ENCODE results near the gene NOSTRIN.

Gene NOSTRIN

GRCh38 chr2:168912466-168912865, 110.0 kb downstream of the NOSTRIN start:
- ChIA-PET CTCF (no interaction called here), POLR2A (ENCODE audit: low non-redundant PET) (no interaction called here)
- no peak for DNase-seq (ENCODE audit: low spot score)
- no peak for TF ChIP-seq CTCF (conservative IDR thresholded peaks at IDR 0.05; ENCODE audit: low read depth)
- H3K27ac ChIP-seq: no peak overlapping the region

- ChIA-PET CTCF (interaction anchor here (0.6 kb wide), 2 partner anchors 576 to 632 kb away, joined by 3 read pairs; no protein-coding TSS in a partner anchor), POLR2A (ENCODE audit: low non-redundant PET) (no interaction called here)
- no peak for DNase-seq (ENCODE audit: low spot score)
- H3K27ac ChIP-seq: no peak overlapping the region
- TF ChIP-seq CTCF (conservative IDR thresholded peaks at IDR 0.05; ENCODE audit: low read depth): no peak
These were observed 110.5 kb downstream of the NOSTRIN start for GRCh38 chr2:168912901-168913369.

- no peak for DNase-seq (ENCODE audit: low spot score)
- TF ChIP-seq CTCF (conservative IDR thresholded peaks at IDR 0.05; ENCODE audit: low read depth): no peak
- H3K27ac ChIP-seq: no peak overlapping the region
- POLR2A ChIA-PET (ENCODE audit: low non-redundant PET): no interaction called here
- CTCF ChIA-PET: interaction anchor here (0.6 kb wide), 2 partner anchors 577 to 632 kb away, joined by 3 read pairs; no protein-coding TSS in a partner anchor
These were observed 111.1 kb downstream of the NOSTRIN start for GRCh38 chr2:168913495-168913894.
